Measurements from ENCODE around the gene DDX39A.

- TF ChIP-seq CTCF (IDR thresholded peaks at IDR 0.05) = no peak
- no peak for TF ChIP-seq POLR2AphosphoS5 (IDR thresholded peaks at IDR 0.05; ENCODE audit: insufficient read depth in 1 of 2, low read depth in 1 of 2)
- TF ChIP-seq POLR2A (IDR thresholded peaks at IDR 0.05) = no peak
These were observed 25.8 kb downstream of the DDX39A start for GRCh38 chr19:14393329-14393728.

All from vagina (tissue), 2 donors.